ENCODE results near the gene DYNC1I1. TPM values are rescaled to one million over a fixed set of nuclear protein-coding genes. Genes with fewer than 3 reads are reported as not detected.

The DYNC1I1 gene
- polyA plus RNA-seq, 1 of the 3 experiments (the other 2 are of a cell fraction), result 0.05 TPM

DNA sequence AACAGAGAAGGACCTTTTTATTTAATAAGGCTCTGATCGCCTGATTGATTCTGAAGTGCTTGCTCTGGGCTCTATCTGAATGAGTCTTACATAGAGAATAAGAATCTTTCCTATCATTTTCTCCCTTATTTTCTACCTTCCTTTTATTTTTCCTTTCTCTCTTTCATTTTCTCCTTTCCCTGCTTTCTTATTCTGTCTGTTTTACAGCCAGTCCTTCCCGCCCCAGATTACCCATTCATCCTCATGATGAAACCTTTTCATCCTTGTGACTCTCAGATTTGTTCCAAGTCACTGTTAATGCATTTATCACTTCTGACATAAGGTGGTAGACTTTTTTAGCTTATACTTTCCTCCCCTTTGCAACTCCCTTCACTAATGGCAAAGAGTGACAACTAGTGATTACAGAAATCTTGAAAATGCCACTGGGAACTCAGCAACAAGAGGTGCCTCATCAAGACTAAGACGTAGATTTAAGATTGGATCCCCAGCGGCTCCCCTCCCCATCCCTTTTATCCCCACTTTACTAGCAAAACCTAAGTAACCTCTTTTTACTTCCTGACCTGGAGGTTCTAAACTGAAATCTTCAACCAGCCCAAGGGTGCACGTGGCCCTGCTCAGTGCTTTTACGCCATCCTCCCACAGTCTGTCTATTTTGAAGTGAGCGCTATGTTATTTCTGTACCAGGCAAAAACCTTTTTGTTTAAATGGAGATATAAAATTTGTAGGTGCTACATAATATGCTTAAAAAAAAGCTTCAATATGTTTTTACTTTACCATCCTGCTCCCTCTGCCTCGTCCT, 179.8 kb downstream of the DYNC1I1 start:
- ChIA-PET POLR2A (no interaction called here), CTCF (interaction anchor here (1.0 to 1.1 kb wide), 4 partner anchors 13 to 53 kb away, joined by 3 to 4 read pairs (median 4); no protein-coding TSS in a partner anchor)
- Histone ChIP-seq H3K9ac (no peak overlapping the region), H3K9me3 (no peaks in the 10 kb centered on the region), H3K79me2 (ENCODE audit: insufficient read depth) (no peaks in the 10 kb centered on the region), H4K20me1 (ENCODE audit: insufficient read depth) (no peaks in the 10 kb centered on the region), H3K36me3 (replicated peaks in 1 of 2; ENCODE audit: control insufficient read depth in 1 of 2, insufficient read depth in 2 of 2, low read length in 1 of 2) (no peaks in the 10 kb centered on the region), H3K4me3 (ENCODE audit: low read depth in 2 of 2, low read length in 1 of 2) (no peak overlapping the region), H3K9me2 (no peaks in the 10 kb centered on the region), H2AFZ (ENCODE audit: low read depth) (no peak overlapping the region), H3K27ac (ENCODE audit: low read depth in 2 of 2, low read length in 1 of 2) (no peak overlapping the region), H3K4me2 (no peak overlapping the region), H3K4me1 (ENCODE audit: control insufficient read depth in 1 of 2, insufficient read depth in 2 of 2, low read depth in 1 of 2, low read length in 1 of 2) (no peaks in the 10 kb centered on the region), H3K27me3 (ENCODE audit: insufficient read depth) (no peaks in the 10 kb centered on the region), H3F3A (replicated peaks; ENCODE audit: insufficient read depth) (no peaks in the 10 kb centered on the region)
- TF ChIP-seq, protein P1, sequence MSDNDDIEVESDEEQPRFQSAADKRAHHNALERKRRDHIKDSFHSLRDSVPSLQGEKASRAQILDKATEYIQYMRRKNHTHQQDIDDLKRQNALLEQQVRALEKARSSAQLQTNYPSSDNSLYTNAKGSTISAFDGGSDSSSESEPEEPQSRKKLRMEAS (IDR thresholded peaks at IDR 0.05; ENCODE audit: low read depth), result no peak
- TF ChIP-seq FOXM1 (IDR thresholded peaks at IDR 0.05; ENCODE audit: low read depth) (no peak), ELF1 (IDR thresholded peaks at IDR 0.05) (no peak), RAD21 (IDR thresholded peaks at IDR 0.05; ENCODE audit: low read length) (no peak), TEAD4 (IDR thresholded peaks at IDR 0.05; ENCODE audit: borderline replicate concordance, insufficient read depth) (no peak), SMC3 (IDR thresholded peaks at IDR 0.05; ENCODE audit: low read depth, low read length) (no peak), MXI1 (IDR thresholded peaks at IDR 0.05; ENCODE audit: low read depth, low read length) (no peak), TCF12 (IDR thresholded peaks at IDR 0.05) (no peak), JUND (IDR thresholded peaks at IDR 0.05) (no peak), RCOR1 (IDR thresholded peaks at IDR 0.05; ENCODE audit: low read length) (no peak), RXRA (IDR thresholded peaks at IDR 0.05; ENCODE audit: borderline replicate concordance, low read depth) (no peak), GABPA (IDR thresholded peaks at IDR 0.05; ENCODE audit: low read depth) (no peak), SIN3A (IDR thresholded peaks at IDR 0.05; ENCODE audit: borderline replicate concordance, low read depth, low read length) (no peak), REST (IDR thresholded peaks at IDR 0.05; ENCODE audit: low read depth, low read length) (no peak), NRF1 (IDR thresholded peaks at IDR 0.05; ENCODE audit: low read depth, low read length) (no peak)
- TF ChIP-seq, protein P2, sequence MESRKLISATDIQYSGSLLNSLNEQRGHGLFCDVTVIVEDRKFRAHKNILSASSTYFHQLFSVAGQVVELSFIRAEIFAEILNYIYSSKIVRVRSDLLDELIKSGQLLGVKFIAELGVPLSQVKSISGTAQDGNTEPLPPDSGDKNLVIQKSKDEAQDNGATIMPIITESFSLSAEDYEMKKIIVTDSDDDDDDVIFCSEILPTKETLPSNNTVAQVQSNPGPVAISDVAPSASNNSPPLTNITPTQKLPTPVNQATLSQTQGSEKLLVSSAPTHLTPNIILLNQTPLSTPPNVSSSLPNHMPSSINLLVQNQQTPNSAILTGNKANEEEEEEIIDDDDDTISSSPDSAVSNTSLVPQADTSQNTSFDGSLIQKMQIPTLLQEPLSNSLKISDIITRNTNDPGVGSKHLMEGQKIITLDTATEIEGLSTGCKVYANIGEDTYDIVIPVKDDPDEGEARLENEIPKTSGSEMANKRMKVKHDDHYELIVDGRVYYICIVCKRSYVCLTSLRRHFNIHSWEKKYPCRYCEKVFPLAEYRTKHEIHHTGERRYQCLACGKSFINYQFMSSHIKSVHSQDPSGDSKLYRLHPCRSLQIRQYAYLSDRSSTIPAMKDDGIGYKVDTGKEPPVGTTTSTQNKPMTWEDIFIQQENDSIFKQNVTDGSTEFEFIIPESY (IDR thresholded peaks at IDR 0.05; ENCODE audit: borderline replicate concordance, low read depth), result no peak
- TF ChIP-seq, protein P3, sequence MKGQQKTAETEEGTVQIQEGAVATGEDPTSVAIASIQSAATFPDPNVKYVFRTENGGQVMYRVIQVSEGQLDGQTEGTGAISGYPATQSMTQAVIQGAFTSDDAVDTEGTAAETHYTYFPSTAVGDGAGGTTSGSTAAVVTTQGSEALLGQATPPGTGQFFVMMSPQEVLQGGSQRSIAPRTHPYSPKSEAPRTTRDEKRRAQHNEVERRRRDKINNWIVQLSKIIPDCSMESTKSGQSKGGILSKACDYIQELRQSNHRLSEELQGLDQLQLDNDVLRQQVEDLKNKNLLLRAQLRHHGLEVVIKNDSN (IDR thresholded peaks at IDR 0.05; ENCODE audit: borderline replicate concordance, low read depth), result no peak
- TF ChIP-seq, protein P4, sequence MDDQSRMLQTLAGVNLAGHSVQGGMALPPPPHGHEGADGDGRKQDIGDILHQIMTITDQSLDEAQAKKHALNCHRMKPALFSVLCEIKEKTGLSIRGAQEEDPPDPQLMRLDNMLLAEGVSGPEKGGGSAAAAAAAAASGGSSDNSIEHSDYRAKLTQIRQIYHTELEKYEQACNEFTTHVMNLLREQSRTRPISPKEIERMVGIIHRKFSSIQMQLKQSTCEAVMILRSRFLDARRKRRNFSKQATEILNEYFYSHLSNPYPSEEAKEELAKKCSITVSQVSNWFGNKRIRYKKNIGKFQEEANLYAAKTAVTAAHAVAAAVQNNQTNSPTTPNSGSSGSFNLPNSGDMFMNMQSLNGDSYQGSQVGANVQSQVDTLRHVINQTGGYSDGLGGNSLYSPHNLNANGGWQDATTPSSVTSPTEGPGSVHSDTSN (IDR thresholded peaks at IDR 0.05), result no peak
- TF ChIP-seq, protein P5, sequence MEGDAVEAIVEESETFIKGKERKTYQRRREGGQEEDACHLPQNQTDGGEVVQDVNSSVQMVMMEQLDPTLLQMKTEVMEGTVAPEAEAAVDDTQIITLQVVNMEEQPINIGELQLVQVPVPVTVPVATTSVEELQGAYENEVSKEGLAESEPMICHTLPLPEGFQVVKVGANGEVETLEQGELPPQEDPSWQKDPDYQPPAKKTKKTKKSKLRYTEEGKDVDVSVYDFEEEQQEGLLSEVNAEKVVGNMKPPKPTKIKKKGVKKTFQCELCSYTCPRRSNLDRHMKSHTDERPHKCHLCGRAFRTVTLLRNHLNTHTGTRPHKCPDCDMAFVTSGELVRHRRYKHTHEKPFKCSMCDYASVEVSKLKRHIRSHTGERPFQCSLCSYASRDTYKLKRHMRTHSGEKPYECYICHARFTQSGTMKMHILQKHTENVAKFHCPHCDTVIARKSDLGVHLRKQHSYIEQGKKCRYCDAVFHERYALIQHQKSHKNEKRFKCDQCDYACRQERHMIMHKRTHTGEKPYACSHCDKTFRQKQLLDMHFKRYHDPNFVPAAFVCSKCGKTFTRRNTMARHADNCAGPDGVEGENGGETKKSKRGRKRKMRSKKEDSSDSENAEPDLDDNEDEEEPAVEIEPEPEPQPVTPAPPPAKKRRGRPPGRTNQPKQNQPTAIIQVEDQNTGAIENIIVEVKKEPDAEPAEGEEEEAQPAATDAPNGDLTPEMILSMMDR (IDR thresholded peaks at IDR 0.05), result no peak
- WGBS (ENCODE audit: low lambda C conversion rate), result 55% methylated on average over 8 of the region's 8 CpGs
- DNase-seq, result no peak
